ENCODE data around the gene OR51Q1.

The OR51Q1 gene, protein sequence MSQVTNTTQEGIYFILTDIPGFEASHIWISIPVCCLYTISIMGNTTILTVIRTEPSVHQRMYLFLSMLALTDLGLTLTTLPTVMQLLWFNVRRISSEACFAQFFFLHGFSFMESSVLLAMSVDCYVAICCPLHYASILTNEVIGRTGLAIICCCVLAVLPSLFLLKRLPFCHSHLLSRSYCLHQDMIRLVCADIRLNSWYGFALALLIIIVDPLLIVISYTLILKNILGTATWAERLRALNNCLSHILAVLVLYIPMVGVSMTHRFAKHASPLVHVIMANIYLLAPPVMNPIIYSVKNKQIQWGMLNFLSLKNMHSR

DNA sequence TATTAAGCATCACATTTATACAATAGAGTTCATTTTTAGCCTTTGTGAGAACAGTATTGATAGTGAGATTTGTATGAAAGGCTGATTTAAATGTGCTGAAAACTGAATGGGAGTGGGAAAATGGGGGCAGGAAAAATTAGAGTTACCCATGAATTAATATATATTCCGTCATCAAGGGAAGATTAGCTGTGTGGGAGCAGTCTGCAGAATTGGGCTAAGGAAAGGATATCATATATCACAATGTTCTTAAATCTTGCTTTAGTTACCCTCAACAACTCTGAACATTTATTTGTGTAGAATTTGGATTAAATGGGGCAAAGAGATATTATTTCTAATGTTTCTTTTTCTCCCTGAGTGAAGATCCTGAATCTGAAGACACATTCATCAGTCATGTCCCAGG is at the start of gene OR51Q1:
Gene OR51Q1, plus strand, starts transcription at position 301 of the 400 bp plus-strand sequence. Its CDS starts 90 bp downstream, at position 391.
- no peak for DNase-seq

DNA sequence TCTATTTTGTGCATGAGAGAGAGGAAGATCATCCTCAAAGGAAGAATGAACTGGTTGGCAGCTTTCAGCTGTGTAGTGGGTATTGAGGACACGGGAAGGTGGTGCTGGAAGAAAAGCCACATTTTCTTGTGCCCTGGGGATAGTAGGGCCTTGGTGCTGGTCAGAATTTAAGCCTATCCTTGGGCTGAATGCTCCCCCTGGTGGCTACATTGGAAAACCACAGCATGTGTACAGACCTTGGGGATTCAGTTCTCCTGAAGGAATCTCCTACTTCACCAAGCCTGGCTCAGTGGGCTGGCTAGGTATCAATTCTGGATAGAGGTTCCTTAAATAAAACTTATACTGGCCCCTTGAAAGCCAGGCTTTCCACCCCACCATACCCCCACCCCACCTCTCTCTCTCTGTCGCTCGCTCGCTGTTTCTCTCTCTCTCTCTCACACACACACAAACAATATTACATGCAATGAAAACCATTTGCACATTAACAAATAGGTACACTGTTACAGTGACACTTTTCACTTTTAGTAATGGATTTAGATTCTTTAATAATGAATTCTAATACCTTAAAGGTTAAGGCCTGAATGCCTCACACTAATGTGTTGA is 41.1 kb upstream of the OR51Q1 start:
- DNase-seq, result no peak

DNA sequence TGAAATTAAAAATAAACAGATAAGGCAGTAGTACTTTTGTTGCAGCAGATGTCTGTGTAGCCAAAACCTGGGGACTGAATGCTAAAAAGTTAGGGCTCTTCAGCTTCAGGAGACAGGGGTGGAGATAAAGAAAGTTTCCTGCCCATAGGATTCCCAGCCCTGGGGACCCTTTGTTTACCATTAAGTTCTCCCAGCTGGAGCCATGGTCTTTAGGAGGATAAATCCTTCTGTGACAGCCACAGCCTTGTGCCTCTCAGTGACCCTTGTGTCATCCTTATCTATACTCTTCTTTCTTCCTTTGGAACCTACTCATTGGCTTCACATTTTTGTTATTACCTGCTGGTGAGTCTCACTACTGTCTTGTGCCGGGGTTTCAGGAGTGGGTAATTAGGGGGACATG is 38.3 kb upstream of the OR51Q1 start, which contains the start of gene OR51M1:
Gene OR51M1, plus strand, starts transcription at position 237 of the 400 bp plus-strand sequence. CDS start 5,587 bp downstream, outside the sequence.
- DNase-seq, result no peak

DNA sequence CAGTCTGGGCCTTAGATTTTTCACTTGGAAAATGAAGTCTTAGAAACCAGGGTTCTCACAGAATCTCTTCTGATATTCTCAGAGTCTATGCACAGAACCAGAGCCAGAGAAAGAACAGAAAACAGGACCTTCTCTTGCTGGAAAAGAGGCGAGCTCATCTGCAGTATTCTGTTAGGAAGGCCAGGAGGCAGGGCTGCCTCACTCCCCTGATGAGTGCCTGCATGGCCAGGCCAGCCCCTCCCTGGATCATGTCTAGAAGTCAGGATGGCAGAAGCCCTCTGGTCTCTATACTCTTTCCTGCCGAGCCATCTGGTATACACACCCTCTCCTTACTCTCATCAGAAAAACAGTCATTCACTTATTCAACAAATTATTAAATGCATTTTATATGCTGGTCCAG is 37.6 kb upstream of the OR51Q1 start:
- no peak for DNase-seq

DNA sequence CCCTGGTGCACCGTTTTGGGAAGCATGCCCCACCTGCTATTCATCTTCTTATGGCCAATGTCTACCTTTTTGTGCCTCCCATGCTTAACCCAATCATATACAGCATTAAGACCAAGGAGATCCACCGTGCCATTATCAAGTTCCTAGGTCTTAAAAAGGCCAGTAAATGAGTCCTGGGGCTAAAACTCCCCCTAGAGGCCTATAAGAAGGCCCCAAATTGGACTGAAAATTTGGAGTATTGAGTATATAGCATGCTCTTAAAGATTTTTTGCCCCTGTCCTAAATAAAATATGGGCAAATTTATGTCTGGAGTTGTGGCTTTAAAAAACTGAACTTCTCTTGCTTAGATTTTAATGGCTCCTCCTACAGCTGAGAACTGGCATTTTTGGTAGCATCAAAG is 31.7 kb upstream of the OR51Q1 start:
- no peak for DNase-seq

DNA sequence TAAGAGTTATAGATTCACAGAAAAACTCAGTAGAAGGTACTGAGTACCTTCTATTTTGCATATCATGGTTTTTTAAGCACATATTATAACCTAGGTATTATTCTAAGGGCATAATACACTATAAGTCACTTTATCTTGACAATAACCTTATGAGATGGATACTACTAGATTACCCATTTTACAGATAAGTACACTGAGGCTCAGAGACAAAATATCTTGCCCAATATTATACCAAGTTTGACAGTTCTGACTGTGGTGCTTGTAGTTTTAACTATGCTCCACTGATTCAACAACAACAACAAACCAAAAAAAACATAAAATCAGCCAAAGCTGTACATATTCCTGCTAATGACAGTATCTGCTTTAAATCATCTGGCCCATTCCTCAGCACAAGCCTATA is 27.8 kb upstream of the OR51Q1 start:
- no peak for DNase-seq

DNA sequence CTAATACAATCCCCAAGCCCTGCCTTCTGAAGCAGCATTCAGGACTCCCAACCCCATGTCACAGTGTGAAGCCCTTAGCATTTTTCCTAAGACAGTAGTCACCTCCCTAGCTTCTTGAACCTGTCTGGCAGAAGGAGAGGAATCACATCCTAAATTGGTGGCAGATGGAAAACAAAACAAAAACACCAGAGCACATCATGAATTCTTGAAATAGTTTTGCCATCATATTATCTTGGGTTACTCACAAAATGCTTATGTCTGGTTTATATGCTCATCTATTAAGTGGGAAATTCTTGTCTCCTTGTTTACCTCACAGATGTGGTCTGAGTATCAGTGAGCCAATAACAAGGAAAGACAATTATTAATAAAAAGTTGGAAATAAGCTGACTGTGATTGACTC is 23.0 kb upstream of the OR51Q1 start:
- DNase-seq, result no peak

DNA sequence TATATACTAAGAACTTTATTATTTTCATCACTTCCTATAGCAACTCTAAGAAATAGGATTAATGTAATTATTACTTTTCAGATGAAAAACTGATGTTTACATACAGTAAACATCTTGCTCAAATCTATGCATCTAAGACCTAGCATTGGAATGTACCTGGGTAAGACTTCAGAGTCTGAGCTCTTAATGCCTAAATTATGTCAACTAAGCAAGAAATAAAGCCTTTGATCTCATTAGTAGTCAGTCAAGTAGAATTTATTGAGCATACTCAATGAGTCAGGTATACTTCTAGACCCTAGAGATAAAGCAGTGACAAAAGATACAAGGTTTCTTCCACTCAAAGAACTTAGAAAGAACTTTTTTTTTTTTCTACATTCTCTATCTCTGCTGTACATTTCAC is 16.7 kb upstream of the OR51Q1 start:
- DNase-seq, result no peak

DNA sequence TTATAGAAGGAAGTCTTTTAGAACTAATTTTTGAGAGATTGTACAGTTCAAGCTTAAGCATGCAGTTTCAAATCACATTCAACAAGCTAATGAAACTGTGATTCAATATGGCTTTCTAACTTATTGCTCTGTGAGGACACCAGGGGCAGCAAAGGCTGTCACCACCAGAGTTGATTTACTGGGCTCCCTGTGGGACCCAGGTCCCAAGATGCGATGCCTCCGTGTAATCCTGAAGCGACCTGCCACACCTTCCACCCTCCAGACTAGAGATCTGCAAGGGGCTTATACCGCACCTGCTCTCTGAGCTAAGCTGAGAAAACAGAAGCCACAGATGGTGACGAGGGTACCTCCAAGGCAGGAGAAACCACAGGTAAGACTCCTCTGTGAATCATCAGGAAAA is 918 bp upstream of the OR51Q1 start:
- no peak for DNase-seq

DNA sequence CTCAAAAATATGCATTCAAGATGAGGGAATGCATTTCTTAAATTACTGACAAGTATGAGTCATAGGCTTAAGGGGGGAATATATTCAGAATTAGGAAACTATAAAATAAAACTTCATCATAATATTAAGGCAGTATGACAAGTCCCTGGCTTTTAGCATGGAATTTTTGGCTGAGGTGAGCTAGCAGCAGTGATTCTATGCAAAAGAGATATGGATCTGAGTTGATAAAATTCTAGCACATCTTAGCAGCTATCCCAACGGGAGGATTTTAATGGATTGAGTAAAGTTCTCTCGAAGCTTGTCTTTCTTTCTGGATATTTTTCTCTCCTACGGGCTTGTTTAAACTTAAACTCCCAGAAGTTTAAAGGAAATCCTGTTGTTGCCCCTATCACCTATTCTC is 1.2 kb downstream of the OR51Q1 start:
- no peak for DNase-seq

DNA sequence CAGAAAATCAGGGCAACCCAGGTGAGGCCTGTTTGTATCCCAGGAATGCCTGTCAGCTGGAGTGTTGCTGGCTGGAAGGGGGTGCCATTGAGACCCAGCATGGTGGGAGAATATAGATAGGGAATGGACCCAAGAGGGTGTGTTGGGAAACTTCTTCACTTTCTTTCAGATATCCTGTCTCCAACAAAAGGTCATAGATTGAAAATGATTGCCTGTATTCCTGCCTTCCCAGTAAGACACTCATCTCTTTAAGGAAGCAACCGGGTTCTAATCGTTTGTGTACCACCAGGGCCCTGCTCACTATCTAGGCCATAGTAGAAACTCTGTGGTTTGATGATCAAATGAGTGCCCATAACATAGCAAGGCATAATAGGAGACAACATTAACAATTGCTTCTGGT is 19.5 kb downstream of the OR51Q1 start, which contains the start of gene OR51I1:
Gene OR51I1, minus strand, starts transcription at position 101 of the 400 bp plus-strand sequence. Its CDS starts 0 bp downstream, at position 101.
- no peak for DNase-seq

DNA sequence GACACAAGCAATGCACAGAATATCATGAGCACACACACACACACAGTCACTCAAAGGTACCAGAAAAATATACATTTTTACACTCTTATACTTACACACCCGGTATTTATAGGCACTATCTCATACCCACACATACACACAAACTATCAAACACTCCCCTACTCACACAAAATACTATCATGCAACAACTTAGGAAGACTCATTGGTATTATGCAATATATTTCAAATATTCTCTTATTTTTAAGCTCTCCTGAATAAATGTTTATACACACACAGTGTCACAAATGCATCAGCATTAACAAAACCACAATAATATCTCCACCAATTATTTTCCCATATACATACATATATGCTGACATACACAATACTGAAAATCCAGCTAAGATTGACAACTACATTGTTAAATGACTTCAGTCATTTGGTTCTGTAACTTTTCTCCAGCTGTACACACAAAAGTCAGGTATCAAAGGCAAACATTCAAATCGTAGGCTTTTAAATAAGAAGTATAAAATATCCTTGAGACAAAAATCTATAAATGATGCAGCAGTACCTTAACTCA is 22.0 kb downstream of the OR51Q1 start:
- no peak for DNase-seq

DNA sequence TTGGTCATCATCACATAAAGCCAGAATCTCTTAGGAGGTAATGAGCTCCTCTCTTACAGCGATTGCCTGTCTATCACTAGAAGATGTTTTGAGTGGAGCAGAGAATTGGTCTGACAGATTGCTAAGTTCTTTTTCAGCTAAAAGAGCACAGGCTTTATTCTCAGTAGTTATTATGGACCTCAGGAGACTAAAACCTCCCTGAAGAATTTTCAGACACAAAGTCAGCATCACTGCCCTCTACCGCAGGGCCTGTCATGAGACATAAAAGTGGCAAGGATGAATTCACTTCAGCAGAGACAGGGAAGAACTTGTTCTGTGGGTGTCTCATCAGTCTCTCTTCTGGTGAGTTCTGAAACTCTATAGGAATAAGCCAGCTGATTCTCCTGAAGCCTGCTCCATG is 27.1 kb downstream of the OR51Q1 start, which contains the start of gene OR51I2:
Gene OR51I2, plus strand, starts transcription at position 301 of the 400 bp plus-strand sequence. CDS start 4,166 bp downstream, outside the sequence.
- DNase-seq, result no peak

DNA sequence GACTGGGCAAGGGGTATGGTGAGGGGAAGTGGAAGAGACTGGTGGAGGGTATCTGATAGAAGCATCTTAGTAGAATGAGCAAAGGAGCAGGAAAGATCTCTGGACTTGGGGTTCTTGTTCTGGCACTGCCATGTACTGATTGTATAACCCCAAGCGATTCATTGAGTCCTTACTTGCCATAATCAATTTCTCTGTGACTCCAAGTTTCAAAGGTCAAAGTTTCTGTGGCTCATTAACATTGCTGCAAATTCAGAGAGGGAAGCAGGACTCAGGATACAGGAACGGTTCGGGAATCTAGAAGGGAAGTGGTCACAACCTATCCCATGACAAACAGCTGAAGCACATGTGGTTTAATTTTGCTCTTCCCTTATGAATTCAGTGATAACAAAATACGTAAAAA is 27.5 kb downstream of the OR51Q1 start:
- no peak for DNase-seq

DNA sequence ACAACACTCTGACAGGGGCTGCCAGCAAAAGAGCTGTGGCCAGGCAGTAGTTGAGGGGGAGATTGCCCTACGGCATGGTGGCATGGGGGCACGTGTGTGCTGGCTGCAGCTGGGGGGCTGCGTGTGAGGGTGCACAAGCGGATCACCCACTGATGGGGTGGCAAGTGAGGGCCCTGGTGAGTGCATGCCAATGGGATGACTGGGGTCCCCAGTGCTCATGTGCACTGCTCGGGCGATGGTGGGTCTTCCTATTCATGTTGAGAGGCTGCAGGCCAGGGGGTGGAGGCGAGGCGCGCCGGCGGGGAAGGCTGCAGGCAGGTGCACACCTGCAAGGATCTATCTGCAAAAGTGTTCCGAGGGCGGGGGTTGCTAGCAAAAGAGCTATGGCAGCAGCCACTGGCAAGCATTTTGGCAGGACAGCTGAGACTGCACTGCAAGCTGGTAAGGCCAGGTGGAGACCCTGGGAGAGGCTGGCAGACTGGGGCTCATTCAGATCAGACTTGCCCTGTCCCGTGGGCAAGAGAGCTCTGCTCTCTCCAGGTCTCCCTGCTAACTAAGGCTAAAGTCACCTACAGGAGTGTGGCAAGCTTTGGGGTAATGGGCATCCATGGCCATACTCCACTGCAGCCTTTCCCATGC is 39.2 kb downstream of the OR51Q1 start:
- DNase-seq, result no peak

DNA sequence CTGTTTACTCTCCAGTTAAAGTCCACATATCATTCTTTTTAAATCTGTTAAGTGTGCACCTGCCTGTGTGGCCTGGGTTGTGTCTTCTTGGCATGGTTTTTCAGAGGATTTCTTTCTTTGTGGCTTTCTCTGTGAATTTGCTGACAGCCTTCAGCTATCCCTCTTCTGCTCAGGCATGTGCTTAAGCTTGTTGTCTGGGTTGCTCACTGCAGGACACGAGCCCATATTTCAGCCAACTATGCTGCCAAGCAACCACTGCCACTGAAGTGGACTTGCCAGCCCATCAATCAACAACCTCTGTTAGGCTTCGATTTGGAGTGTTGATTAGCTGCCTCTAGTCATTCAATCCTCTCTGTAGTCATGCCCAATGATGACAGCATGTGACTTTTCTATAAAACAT is 45.6 kb downstream of the OR51Q1 start:
- no peak for DNase-seq
